ELR (cell line): ENCODE measurements around the gene SCN5A.
A peak's percentile ranks its signal among the peaks of the same experiment; 100 is the strongest.

Source experiments
- DNase-seq: peaks from one replicate; pipeline ENCODE4 v3.0.0-alpha.2; 2015; ENCODE audit warnings: low read depth

SCN5A gene

GRCh38 chr3:38622336-38622735 is 27.2 kb downstream of the SCN5A start:
- no peak for DNase-seq

- DNase-seq, result peak; percentile 7
Observed at GRCh38 chr3:38620236-38620635, 29.3 kb downstream of the SCN5A start.

DNA sequence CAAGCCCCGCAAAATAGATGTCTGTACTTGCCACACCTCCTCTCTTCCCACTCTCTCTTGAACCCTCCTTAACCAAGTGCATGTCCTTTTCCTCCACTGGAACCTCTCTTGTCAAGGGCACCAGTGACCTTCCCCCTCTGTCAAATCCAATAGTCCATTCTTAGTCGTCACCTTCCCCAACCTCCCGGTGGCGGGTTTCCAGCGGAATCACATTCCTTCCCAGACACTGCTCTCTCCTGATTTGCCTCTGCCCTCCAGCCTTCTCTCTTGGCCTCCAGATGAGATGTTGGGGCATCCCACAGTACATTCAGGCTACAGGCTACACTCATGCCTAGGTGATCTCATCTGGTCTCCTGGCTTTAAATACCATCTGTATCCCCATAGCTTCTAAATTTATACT is 31.1 kb downstream of the SCN5A start:
- no peak for DNase-seq

DNA sequence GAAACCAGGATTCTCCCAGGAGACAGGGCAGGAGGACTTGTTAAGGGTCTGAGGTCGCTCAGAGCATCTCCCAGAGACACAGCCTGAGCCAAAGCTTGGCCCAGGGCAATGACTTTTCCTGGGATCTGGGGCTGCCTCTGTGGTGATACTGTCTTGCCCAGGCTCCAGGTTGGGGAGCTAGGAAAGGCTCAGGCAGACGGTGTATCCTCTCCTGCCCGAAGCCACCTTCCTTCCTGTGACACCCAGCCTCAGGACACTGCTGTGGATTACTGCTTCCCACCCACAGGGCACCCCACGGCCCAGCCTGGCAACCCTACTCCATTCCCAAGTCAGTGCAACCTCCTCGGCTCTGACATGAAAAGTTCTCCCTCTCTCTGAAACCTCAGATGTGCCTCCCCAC is 31.9 kb downstream of the SCN5A start:
- no peak for DNase-seq

- no peak for DNase-seq
Observed at GRCh38 chr3:38617137-38617536, 32.4 kb downstream of the SCN5A start.

DNA sequence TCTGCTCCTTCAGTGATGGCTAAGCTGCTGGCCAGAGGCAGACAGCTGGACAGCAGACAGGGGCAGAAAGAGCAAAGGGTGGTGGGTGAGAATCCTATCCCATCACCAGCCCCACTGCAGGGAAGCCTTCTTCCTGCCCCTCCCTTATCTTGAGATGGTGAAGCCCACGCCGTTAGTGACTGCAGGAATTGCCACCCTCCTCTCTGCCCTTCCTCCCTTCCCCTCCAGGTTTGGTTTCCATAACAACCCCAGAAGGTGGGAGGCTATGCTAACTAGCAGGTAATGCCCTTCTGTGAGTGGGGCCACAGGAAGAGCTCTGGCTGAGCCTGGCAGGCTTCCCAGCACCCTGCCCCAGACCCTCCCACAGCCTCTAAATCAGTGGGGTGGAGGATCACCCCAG is 32.8 kb downstream of the SCN5A start:
- no peak for DNase-seq

- no peak for DNase-seq
Observed at GRCh38 chr3:38616111-38616510, 33.4 kb downstream of the SCN5A start.

DNA sequence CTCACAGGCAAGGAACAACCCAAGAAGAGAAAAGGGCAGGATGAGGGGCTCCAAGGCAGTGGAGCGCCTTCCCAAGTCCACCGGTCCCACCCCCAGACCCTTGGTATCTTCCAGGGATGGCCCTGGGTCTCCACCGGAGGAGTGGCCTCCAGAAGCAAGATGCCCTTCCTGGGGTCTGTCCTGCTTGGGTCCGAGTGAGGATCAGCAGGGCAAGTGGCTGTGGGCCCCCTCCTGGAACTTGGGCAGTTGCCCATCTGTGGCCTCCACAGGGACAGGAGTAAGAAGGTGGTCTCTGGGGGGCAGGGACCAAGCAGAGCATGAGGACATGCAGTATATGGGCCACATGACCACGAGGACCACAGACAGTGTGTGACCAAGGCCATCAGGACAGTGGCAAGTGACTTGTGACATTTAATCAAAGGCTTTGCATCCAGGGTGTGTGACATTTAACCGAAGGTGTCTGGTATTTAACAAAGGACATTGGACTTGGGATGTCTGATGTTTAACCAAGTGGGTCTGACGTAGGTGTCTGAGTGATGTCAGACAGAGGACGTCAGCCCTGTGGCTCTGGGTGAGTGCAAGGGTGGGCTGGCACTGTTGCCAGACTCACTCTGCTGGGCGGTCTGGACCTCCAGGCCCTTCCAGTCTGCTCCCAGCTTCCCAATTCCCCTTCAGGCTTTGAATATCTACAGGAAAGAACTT is 34.7 kb downstream of the SCN5A start:
- DNase-seq, result no peak

DNA sequence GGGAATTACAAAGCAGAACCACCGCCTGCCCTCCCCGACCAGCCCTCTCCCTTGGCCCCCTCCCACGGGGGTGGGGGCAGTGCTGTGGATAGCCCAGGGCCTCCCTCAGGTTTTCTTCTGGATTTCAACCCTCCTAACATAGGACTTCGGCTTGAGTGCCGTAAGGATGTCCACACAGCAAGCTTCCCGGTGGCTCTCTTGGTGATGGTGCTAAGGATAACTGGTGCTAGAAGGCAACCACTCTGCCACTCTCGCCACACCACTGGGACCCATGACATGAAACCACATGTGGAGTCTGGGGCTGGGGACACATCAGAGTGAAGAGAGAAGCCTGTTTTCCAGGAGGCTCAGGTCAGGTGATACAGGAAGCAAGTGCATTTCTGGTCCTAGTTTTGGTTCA is 35.4 kb downstream of the SCN5A start:
- no peak for DNase-seq

GRCh38 chr3:38613426-38613825 is 36.1 kb downstream of the SCN5A start:
- no peak for DNase-seq

DNA sequence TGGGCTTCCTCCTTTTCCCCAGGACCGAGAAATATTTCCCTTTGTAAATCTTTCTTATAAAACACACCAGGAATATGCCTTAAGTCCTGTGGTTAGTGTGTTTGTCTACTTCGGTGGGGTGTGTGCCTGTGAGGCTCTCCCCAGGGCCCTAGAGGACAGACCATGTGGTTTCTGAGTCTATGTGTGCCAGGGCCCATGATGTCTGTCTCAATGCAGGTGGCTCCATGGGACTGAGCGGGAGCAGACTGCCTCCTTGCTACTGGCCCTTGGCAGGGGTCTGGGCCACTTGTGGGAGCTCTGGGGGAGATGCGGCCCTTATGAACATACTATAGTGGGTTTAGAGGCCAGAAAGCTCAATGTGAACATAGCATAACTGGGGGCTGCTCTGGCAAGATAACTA is 37.6 kb downstream of the SCN5A start:
- DNase-seq, result no peak

GRCh38 chr3:38610934-38611333 is 38.6 kb downstream of the SCN5A start:
- no peak for DNase-seq

DNA sequence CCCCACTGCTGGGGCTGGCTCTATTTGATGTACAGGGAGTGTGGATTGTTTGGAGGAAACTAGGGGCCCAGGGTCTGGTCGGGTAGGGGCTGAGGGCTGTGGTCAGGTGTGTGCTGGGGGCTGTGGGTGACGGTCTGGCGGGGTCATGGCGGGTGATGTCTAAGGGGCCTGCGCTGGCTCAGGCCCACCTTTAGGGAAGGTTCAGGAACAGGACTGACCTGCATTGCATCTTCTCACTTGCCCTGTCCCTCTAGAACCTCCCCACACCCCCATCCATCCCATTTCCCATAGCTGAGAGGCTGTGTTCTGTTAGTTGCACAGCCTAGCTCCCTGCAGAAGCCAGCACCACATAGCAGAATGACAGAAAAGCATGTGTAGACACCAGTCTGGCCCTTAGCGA is 39.1 kb downstream of the SCN5A start:
- no peak for DNase-seq

DNA sequence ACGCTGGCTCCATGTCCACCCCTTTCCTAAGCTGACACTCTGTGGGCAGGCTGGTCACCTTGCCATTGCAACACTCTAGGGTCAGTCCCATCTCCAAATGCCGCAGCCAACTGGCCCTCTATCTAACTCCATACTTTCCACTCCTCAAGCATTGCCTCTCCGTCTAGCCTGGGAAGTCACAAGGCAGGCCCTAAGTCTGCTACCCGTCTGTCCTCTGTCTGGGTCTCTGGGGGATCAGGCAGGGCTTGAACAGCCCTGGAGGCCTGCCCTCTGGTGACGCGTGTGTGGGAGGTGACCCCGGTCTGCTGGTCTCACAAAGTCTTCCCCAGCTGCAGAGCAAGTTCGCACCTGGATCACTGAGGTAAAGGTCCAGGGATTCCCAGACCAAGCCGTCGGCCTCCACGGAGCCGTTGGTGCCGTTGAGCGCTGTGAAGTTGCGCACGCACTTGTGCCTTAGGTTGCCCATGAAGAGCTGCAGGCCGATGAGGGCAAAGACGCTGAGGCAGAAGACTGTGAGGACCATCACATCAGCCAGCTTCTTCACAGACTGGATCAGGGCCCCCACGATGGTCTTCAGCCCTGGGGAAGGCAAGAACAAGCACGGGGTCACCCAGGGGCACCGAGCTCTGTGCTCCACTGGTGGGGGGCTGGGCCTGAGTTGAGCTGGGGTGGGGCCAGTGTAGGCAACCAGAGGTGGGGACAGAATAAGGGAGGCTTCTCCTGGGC is 39.9 kb downstream of the SCN5A start:
- DNase-seq, result no peak

DNA sequence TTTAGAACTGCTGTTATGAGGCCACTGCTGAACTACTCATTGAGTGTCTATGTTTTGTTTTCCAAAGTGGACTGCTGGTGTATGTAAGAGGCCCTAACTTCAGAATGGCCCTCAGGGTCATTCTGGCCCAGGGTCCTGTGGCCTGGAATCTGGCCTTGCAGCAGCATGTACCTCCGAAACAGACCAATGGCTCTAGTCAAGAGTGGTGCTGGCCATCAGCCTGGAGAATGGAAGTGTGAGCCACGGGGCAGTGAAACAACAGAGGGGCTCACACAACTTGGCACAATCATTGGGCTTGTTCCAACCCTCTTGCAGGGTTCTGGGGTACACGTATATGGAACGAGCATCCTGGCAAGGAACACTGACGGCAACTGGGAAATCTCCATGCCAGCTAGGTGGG is 40.5 kb downstream of the SCN5A start:
- no peak for DNase-seq

- no peak for DNase-seq
Observed at GRCh38 chr3:38608086-38608775, 41.3 kb downstream of the SCN5A start.

GRCh38 chr3:38606561-38606960 is 42.9 kb downstream of the SCN5A start:
- DNase-seq, result no peak

GRCh38 chr3:38605981-38606380 is 43.5 kb downstream of the SCN5A start:
- DNase-seq, result no peak

DNA sequence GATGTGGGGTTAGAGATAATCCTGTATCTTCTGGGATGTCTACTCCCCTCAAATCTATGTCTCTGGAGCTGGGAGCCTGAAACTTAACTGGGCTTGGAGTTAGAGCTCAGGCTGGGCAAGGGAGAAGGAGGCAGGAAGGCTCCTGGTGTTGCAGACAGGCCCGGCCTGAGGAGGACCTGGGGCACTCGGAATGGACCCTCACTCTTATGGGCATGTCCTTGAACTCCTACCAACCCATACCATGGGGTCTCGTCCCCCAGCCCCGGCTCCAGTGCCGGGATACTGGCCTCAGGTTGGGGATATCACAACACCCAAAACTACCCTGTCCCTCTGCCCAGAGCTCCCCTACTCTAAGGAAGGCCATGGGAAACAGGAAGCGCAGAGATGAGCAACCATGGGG is 45.2 kb downstream of the SCN5A start:
- no peak for DNase-seq

GRCh38 chr3:38603731-38604131 is 45.8 kb downstream of the SCN5A start:
- no peak for DNase-seq

GRCh38 chr3:38602576-38603250 is 46.8 kb downstream of the SCN5A start:
- DNase-seq, result no peak

DNA sequence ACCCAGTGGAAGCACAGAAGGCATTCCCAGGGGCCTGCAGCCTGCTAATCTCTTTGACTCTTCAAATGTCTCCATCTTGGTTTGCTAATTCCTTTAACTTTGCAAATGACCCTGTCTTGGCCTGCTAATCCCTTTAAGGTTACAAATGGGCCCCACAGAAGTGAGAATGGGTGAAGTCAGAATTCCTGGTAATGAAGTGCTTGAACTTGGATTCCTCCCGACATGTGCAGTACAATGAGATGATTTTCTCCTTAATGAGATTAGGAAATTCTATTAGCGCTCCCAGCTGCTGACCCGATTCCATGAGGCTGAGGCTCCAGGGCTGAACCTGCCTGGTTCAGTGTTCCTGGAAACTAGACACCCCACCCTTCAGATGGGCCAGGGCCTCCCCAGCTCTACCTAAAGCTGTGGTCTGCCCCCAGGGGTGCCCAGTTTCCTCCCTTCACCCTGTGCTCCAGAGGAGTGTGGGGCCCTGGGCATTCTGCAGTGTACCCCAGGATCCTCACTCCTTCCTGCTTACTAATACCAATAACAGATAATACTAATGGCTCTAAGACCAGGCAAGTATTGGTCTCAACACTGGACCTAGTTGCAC is 47.4 kb downstream of the SCN5A start:
- DNase-seq, result no peak
